ENCODE data around the gene ST6GALNAC3. TPM values are rescaled to one million over a fixed set of nuclear protein-coding genes. Genes with fewer than 3 reads are reported as not detected.
A peak's percentile ranks its signal among the peaks of the same experiment; 100 is the strongest.

ST6GALNAC3 gene
- total RNA-seq, 2 donors from 2014 or later = 0.35 to 2.5 TPM

GRCh38 chr1:76548513-76549100, 474.1 kb downstream of the ST6GALNAC3 start:
- H3K27me3 Mint-ChIP-seq (ENCODE audit: low read depth) = no peaks in the 10 kb centered on the region
- H3K4me3 Mint-ChIP-seq = no peak overlapping the region
- DNase-seq = no peak
- H3K36me3 Mint-ChIP-seq (ENCODE audit: insufficient read depth in 2 of 2) = no peaks in the 10 kb centered on the region
- no peaks in the 10 kb centered on the region for H3K4me1 Mint-ChIP-seq (ENCODE audit: low read depth)
- H3K27ac Mint-ChIP-seq = no peak overlapping the region
- no peak for ATAC-seq (replicated peaks in 1 of 2)
- no peaks in the 10 kb centered on the region for H3K9me3 Mint-ChIP-seq

GRCh38 chr1:76554283-76554682, 479.7 kb downstream of the ST6GALNAC3 start:
- Mint-ChIP-seq H3K9me3 (no peaks in the 10 kb centered on the region), H3K4me1 (ENCODE audit: low read depth) (no peaks in the 10 kb centered on the region), H3K4me3 (no peak overlapping the region), H3K27ac (no peak overlapping the region), H3K27me3 (ENCODE audit: low read depth) (no peaks in the 10 kb centered on the region), H3K36me3 (ENCODE audit: insufficient read depth in 2 of 2) (no peaks in the 10 kb centered on the region)
- no peak for ATAC-seq (replicated peaks in 1 of 2)
- DNase-seq = no peak

- Mint-ChIP-seq H3K9me3 (no peaks in the 10 kb centered on the region), H3K27me3 (ENCODE audit: low read depth) (no peaks in the 10 kb centered on the region), H3K4me3 (no peak overlapping the region), H3K36me3 (ENCODE audit: insufficient read depth in 2 of 2) (no peaks in the 10 kb centered on the region), H3K27ac (no peak overlapping the region), H3K4me1 (ENCODE audit: low read depth) (no peaks in the 10 kb centered on the region)
- no peak for DNase-seq
- ATAC-seq (replicated peaks in 1 of 2) = no peak
These were observed 487.7 kb downstream of the ST6GALNAC3 start for GRCh38 chr1:76562292-76562691.

GRCh38 chr1:76568573-76569238, 494.2 kb downstream of the ST6GALNAC3 start:
- Mint-ChIP-seq H3K36me3 (ENCODE audit: insufficient read depth in 2 of 2) (no peaks in the 10 kb centered on the region), H3K9me3 (no peaks in the 10 kb centered on the region), H3K4me3 (no peak overlapping the region), H3K4me1 (ENCODE audit: low read depth) (no peaks in the 10 kb centered on the region), H3K27me3 (ENCODE audit: low read depth) (no peaks in the 10 kb centered on the region), H3K27ac (no peak overlapping the region)
- DNase-seq (no peak), ATAC-seq (replicated peaks in 1 of 2) (no peak)

GRCh38 chr1:76571248-76571647, 496.7 kb downstream of the ST6GALNAC3 start:
- DNase-seq (no peak), ATAC-seq (replicated peaks in 1 of 2) (no peak)
- H3K27me3 Mint-ChIP-seq (ENCODE audit: low read depth) = no peaks in the 10 kb centered on the region
- H3K4me1 Mint-ChIP-seq (ENCODE audit: low read depth) = no peaks in the 10 kb centered on the region
- no peaks in the 10 kb centered on the region for H3K9me3 Mint-ChIP-seq
- H3K4me3 Mint-ChIP-seq = no peak overlapping the region
- H3K36me3 Mint-ChIP-seq (ENCODE audit: insufficient read depth in 2 of 2) = no peaks in the 10 kb centered on the region
- no peak overlapping the region for H3K27ac Mint-ChIP-seq

- DNase-seq = no peak
- ATAC-seq (replicated peaks in 1 of 2) = no peak
- Mint-ChIP-seq H3K4me1 (ENCODE audit: low read depth) (no peaks in the 10 kb centered on the region), H3K4me3 (no peak overlapping the region), H3K27ac (no peak overlapping the region), H3K36me3 (ENCODE audit: insufficient read depth in 2 of 2) (no peaks in the 10 kb centered on the region), H3K27me3 (ENCODE audit: low read depth) (no peaks in the 10 kb centered on the region), H3K9me3 (no peaks in the 10 kb centered on the region)
These were observed 497.7 kb downstream of the ST6GALNAC3 start for GRCh38 chr1:76572229-76572628.

GRCh38 chr1:76576876-76577524, 502.5 kb downstream of the ST6GALNAC3 start:
- no peaks in the 10 kb centered on the region for H3K9me3 Mint-ChIP-seq

GRCh38 chr1:76577525-76578185, 503.1 kb downstream of the ST6GALNAC3 start:
- no peak for ATAC-seq (replicated peaks in 1 of 2)
- Mint-ChIP-seq H3K4me1 (ENCODE audit: low read depth) (no peaks in the 10 kb centered on the region), H3K4me3 (no peak overlapping the region), H3K36me3 (ENCODE audit: insufficient read depth in 2 of 2) (no peaks in the 10 kb centered on the region), H3K27ac (no peak overlapping the region), H3K9me3 (no peaks in the 10 kb centered on the region), H3K27me3 (ENCODE audit: low read depth) (no peaks in the 10 kb centered on the region)
- DNase-seq = no peak

More at GRCh38 chr1:76576876-76577524, 502.5 kb downstream of the ST6GALNAC3 start:
- Mint-ChIP-seq H3K36me3 (ENCODE audit: insufficient read depth in 2 of 2) (no peaks in the 10 kb centered on the region), H3K4me3 (no peak overlapping the region), H3K4me1 (ENCODE audit: low read depth) (no peaks in the 10 kb centered on the region), H3K27ac (no peak overlapping the region), H3K27me3 (ENCODE audit: low read depth) (no peaks in the 10 kb centered on the region)
- ATAC-seq (replicated peaks in 1 of 2) = no peak
- DNase-seq = no peak

- DNase-seq (no peak), ATAC-seq (replicated peaks in 1 of 2) (no peak)
- Mint-ChIP-seq H3K27ac (no peak overlapping the region), H3K36me3 (ENCODE audit: insufficient read depth in 2 of 2) (no peaks in the 10 kb centered on the region), H3K27me3 (ENCODE audit: low read depth) (no peaks in the 10 kb centered on the region), H3K4me3 (no peak overlapping the region), H3K4me1 (ENCODE audit: low read depth) (peaks cover 14% of the 10 kb centered on the region), H3K9me3 (no peaks in the 10 kb centered on the region)
These were observed 505.7 kb downstream of the ST6GALNAC3 start for GRCh38 chr1:76580206-76580605.

GRCh38 chr1:76581712-76582111, 507.2 kb downstream of the ST6GALNAC3 start:
- H3K36me3 Mint-ChIP-seq (ENCODE audit: insufficient read depth in 2 of 2) = no peaks in the 10 kb centered on the region
- H3K9me3 Mint-ChIP-seq = no peaks in the 10 kb centered on the region
- no peak for DNase-seq
- H3K4me1 Mint-ChIP-seq (ENCODE audit: low read depth) = peaks cover 14% of the 10 kb centered on the region
- no peaks in the 10 kb centered on the region for H3K27me3 Mint-ChIP-seq (ENCODE audit: low read depth)
- no peak overlapping the region for H3K4me3 Mint-ChIP-seq
- no peak overlapping the region for H3K27ac Mint-ChIP-seq
- ATAC-seq (replicated peaks in 1 of 2) = no peak

GRCh38 chr1:76583235-76583868, 508.8 kb downstream of the ST6GALNAC3 start:
- ATAC-seq (replicated peaks in 1 of 2) (peak in 1 of 2 donors; percentile 36), DNase-seq (no peak)
- Mint-ChIP-seq H3K4me1 (ENCODE audit: low read depth) (peaks cover 14% of the 10 kb centered on the region), H3K27me3 (ENCODE audit: low read depth) (no peaks in the 10 kb centered on the region), H3K27ac (no peak overlapping the region), H3K4me3 (no peak overlapping the region), H3K9me3 (no peaks in the 10 kb centered on the region), H3K36me3 (ENCODE audit: insufficient read depth in 2 of 2) (no peaks in the 10 kb centered on the region)

GRCh38 chr1:76583875-76584477, 509.4 kb downstream of the ST6GALNAC3 start:
- Mint-ChIP-seq H3K27ac (no peak overlapping the region), H3K4me1 (ENCODE audit: low read depth) (peaks cover 14% of the 10 kb centered on the region), H3K4me3 (no peak overlapping the region), H3K27me3 (ENCODE audit: low read depth) (no peaks in the 10 kb centered on the region), H3K36me3 (ENCODE audit: insufficient read depth in 2 of 2) (no peaks in the 10 kb centered on the region), H3K9me3 (no peaks in the 10 kb centered on the region)
- no peak for ATAC-seq (replicated peaks in 1 of 2)
- DNase-seq = no peak
